Ishikawa (cell line): ENCODE measurements around the gene FXYD3.

ENCODE experiments used
- CEBPB ChIP-seq: IDR thresholded peaks from 2 replicates; pipeline ENCODE4 v1.6.1; 2012
- CREB1 ChIP-seq: IDR thresholded peaks from 2 replicates; pipeline ENCODE4 v1.6.1; 2012; ENCODE audit warnings: low read depth
- EP300 ChIP-seq: IDR thresholded peaks from 2 replicates; pipeline ENCODE4 v1.6.1; 2012; ENCODE audit warnings: borderline replicate concordance
- RAD21 ChIP-seq: IDR thresholded peaks from 2 replicates; pipeline ENCODE4 v1.6.1; 2012; ENCODE audit warnings: low read depth
- TAF1 ChIP-seq: IDR thresholded peaks from 2 replicates; pipeline ENCODE4 v1.6.1; 2012; ENCODE audit warnings: low read depth, mild to moderate bottlenecking
- TCF12 ChIP-seq: IDR thresholded peaks from 2 replicates; pipeline ENCODE4 v1.6.1; 2012; ENCODE audit warnings: low read depth
- TEAD4 ChIP-seq: IDR thresholded peaks from 2 replicates; pipeline ENCODE4 v1.6.1; 2012
- YY1 ChIP-seq: IDR thresholded peaks from 2 replicates; pipeline ENCODE4 v1.6.1; 2012; ENCODE audit warnings: low read depth
- TF ChIP-seq, protein P1 (sequence below): IDR thresholded peaks from 2 replicates; pipeline ENCODE4 v1.6.1; 2012; ENCODE audit warnings: low read depth, mild to moderate bottlenecking
- TF ChIP-seq, protein P2 (sequence below): IDR thresholded peaks from 2 replicates; pipeline ENCODE4 v1.6.1; 2012

DNA sequence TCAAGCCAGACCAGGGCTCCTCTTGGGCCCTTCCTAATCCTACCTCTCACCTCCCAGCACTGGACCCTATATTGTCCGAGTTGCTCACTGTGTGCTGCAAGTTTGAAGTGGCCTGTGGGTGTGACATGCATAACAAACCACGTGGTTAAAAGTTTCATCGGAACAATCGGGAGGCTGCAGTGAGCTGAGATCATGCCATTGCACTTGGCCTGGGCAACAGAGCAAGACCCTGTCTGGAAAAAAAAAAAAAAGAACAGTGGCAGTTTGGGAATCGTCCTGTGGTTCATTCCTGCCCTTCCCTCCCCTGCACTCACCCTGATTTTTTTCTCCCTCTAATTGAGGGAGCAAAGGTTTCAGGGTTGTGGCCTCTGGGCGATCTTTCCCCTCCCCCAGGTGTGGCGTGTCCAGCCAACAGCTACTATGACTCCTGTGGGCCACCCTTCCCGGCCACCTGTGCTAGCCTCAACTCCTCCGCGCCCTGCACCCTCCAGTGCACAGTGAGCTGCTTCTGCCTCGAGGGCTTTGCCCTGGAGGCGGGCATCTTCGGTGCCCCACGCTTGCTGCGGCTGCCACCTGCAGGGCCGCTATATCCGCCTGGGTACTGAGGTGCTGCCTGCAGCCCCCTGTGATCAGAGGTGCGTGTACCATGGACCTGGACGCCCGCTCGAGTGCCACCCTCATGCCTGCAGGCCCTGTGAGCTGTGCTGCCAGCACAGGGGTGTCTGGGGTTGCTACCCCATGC lies 16.3 kb upstream of the FXYD3 start:
- TF ChIP-seq, protein P1, sequence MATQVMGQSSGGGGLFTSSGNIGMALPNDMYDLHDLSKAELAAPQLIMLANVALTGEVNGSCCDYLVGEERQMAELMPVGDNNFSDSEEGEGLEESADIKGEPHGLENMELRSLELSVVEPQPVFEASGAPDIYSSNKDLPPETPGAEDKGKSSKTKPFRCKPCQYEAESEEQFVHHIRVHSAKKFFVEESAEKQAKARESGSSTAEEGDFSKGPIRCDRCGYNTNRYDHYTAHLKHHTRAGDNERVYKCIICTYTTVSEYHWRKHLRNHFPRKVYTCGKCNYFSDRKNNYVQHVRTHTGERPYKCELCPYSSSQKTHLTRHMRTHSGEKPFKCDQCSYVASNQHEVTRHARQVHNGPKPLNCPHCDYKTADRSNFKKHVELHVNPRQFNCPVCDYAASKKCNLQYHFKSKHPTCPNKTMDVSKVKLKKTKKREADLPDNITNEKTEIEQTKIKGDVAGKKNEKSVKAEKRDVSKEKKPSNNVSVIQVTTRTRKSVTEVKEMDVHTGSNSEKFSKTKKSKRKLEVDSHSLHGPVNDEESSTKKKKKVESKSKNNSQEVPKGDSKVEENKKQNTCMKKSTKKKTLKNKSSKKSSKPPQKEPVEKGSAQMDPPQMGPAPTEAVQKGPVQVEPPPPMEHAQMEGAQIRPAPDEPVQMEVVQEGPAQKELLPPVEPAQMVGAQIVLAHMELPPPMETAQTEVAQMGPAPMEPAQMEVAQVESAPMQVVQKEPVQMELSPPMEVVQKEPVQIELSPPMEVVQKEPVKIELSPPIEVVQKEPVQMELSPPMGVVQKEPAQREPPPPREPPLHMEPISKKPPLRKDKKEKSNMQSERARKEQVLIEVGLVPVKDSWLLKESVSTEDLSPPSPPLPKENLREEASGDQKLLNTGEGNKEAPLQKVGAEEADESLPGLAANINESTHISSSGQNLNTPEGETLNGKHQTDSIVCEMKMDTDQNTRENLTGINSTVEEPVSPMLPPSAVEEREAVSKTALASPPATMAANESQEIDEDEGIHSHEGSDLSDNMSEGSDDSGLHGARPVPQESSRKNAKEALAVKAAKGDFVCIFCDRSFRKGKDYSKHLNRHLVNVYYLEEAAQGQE: no peak
- TF ChIP-seq EP300 (no peak), CEBPB (no peak), TAF1 (no peak), RAD21 (no peak), TEAD4 (no peak), TCF12 (no peak), YY1 (no peak), CREB1 (no peak)
- TF ChIP-seq, protein P2, sequence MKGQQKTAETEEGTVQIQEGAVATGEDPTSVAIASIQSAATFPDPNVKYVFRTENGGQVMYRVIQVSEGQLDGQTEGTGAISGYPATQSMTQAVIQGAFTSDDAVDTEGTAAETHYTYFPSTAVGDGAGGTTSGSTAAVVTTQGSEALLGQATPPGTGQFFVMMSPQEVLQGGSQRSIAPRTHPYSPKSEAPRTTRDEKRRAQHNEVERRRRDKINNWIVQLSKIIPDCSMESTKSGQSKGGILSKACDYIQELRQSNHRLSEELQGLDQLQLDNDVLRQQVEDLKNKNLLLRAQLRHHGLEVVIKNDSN: no peak
